Upper lobe of left lung (tissue), 6 donors: ENCODE measurements around the gene MAMSTR. TPM values are rescaled to one million over a fixed set of nuclear protein-coding genes. Genes with fewer than 3 reads are reported as not detected.

Experiments
- ATAC-seq, 2 donors: fragments of 200-7000 bp; cut with Tn5 transposase; one replicate each; pipeline ENCODE4 v1.9.1; 2022; ENCODE audit warnings: mild to moderate bottlenecking in 2 of 2, moderate library complexity in 2 of 2; ENCODE audit not compliant: low FRiP score in 2 of 2
- DNase-seq, 2 donors: peaks; one replicate each; pipeline ENCODE4 v3.0.0-alpha.2; 2019 to 2020
- H3K27ac ChIP-seq, 4 donors: fragments of 200-600 bp; sonication (generic); one replicate each; pipeline ENCODE4 v1.5.1; 2016 to 2019
- H3K27me3 ChIP-seq, 4 donors: fragments of 200-600 bp; sonication (generic); one replicate each; pipeline ENCODE4 v1.5.1; 2017 to 2019
- H3K36me3 ChIP-seq, 4 donors: fragments of 200-600 bp; sonication (generic); one replicate each; pipeline ENCODE4 v1.5.1; 2016 to 2019
- H3K4me1 ChIP-seq, 4 donors: fragments of 200-600 bp; sonication (generic); one replicate each; pipeline ENCODE4 v1.5.1; 2018 to 2019
- H3K4me3 ChIP-seq, 4 donors: fragments of 200-600 bp; sonication (generic); one replicate each; pipeline ENCODE4 v1.5.1; 2017 to 2019; ENCODE audit warnings: mild to moderate bottlenecking in 2 of 4, moderate library complexity in 1 of 4
- H3K9me3 ChIP-seq, 4 donors: fragments of 200-600 bp; sonication (generic); one replicate each; pipeline ENCODE4 v1.5.1; 2018 to 2019
- CTCF ChIP-seq, 6 experiments: fragments of 450-650 bp in 4 of 6; fragments of 200-600 bp in 2 of 6; sonication (generic) in 2 of 6; IDR thresholded peaks; one replicate each; pipeline ENCODE4 v1.5.1; 2016 to 2019; ENCODE audit warnings: antibody characterized with exemption in 6 of 6
- EP300 ChIP-seq, 4 donors: sonication (generic); formaldehyde crosslinking; IDR thresholded peaks; one replicate each; pipeline ENCODE4 v1.5.1; 2017; ENCODE audit warnings: antibody characterized with exemption in 4 of 4, control low read depth in 2 of 4
- POLR2A ChIP-seq, 4 donors: fragments of 450-650 bp; IDR thresholded peaks; one replicate each; pipeline ENCODE4 v1.5.1; 2016 to 2017; ENCODE audit warnings: antibody characterized with exemption in 4 of 4, mild to moderate bottlenecking in 2 of 4
- POLR2AphosphoS5 ChIP-seq, 2 donors: sonication (generic); formaldehyde crosslinking; IDR thresholded peaks; one replicate each; pipeline ENCODE4 v1.5.1; 2017; ENCODE audit warnings: antibody characterized with exemption in 2 of 2
- WGBS, 2 donors: methylation state at CpG; one replicate each; pipeline ENCODE4 v1.1.5; 2017 to 2018; 5-methylcytosine and 5-hydroxymethylcytosine counted together
- total RNA-seq, 6 donors: library from RNA; depleted of rRNA in 4 of 6; stranded (reverse); fragments of >200 nt in 4 of 6; gene quantifications; one replicate each; pipeline versions ENCODE4 v1.1.0 to v1.2.1, GENCODE V29; 2016 to 2021
- donor health status: DM: no; HTN: no; CAD: no; lungs with moderate emphysema.
- donor health status: DM: no; HTN: yes; CAD: no; lungs with severe emphysema.

Gene MAMSTR
- total RNA-seq, 6 donors from 2014 or later = 1.1 to 3.1 (median 1.3) TPM; not detected in 1

DNA sequence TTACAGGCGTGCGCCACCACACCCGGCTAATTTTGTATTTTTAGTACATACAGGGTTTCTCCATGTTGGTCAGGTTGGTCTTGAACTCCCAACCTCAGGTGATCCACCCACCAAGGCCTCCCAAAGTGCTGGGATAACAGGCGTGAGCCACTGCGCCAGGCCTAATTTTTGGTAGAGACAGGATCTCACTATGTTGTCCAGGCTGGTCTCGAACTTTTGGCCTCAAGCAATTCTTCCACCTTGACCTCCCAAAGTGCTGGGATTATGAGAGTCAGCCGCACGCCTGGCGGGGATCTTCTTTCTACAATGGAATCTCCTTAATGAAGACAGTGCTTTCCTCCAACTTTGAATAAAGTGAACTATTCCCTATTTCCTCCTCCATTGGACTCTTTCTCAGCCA is 15.1 kb upstream of the MAMSTR start:
- TF ChIP-seq POLR2A (IDR thresholded peaks at IDR 0.05) (no peak), EP300 (IDR thresholded peaks at IDR 0.05) (no peak), POLR2AphosphoS5 (IDR thresholded peaks at IDR 0.05) (no peak), CTCF (IDR thresholded peaks at IDR 0.05) (no peak)
- Histone ChIP-seq H3K9me3 (no peaks in the 10 kb centered on the region), H3K36me3 (peaks cover 0 to 39% (median 0%) of the 10 kb centered on the region in 4 donors), H3K4me1 (peaks cover 6 to 31% (median 10%) of the 10 kb centered on the region in 4 donors), H3K27ac (no peak overlapping the region), H3K27me3 (peaks cover 0 to 9% (median 0%) of the 10 kb centered on the region in 4 donors), H3K4me3 (peak overlapping the region in 1 of 4 donors; percentile 28)
- ATAC-seq (no peak), DNase-seq (no peak)
- WGBS, 2 donors = 98% methylated on average over 9 of the region's 9 CpGs

DNA sequence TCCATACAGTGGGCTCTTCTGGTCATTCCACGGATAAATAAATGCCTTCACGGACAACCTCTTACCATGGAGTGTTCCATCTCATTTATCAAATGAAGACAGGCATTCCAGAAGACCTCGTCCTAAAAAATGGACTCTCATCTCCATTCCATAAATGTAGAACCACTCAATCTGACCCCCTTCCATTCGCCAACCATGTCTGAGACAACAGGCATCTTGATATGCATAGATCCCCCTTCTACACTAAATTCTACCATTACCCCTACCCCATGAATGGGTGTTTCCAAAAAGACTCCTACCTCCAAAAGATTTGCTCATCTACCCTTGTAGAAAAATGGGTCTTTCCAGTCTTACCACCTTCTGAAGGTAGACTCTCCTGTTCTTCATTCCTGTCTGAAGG is 11.9 kb upstream of the MAMSTR start:
- Histone ChIP-seq H3K27me3 (no peaks in the 10 kb centered on the region), H3K4me3 (no peak overlapping the region), H3K4me1 (peaks cover 4 to 8% (median 7%) of the 10 kb centered on the region in 4 donors), H3K36me3 (peaks cover 0 to 54% (median 3%) of the 10 kb centered on the region in 4 donors), H3K9me3 (no peaks in the 10 kb centered on the region), H3K27ac (no peak overlapping the region)
- TF ChIP-seq CTCF (IDR thresholded peaks at IDR 0.05) = no peak
- ATAC-seq (no peak), DNase-seq (no peak)
- 87 to 89% methylated on average over 4 of the region's 4 CpGs for WGBS, 2 donors

- H3K9me3 ChIP-seq = peaks cover 0 to 5% (median 0%) of the 10 kb centered on the region in 4 donors
- TF ChIP-seq POLR2AphosphoS5 (IDR thresholded peaks at IDR 0.05) = no peak
- TF ChIP-seq CTCF (IDR thresholded peaks at IDR 0.05) = peak in 1 of 6 experiments; percentile 5
- peak overlapping the region in 2 of 4 donors; percentile 31 to 37 for H3K27ac ChIP-seq
- peak overlapping the region in 2 of 4 donors; percentile 10 to 21 for H3K4me3 ChIP-seq
- peaks cover 17 to 29% (median 24%) of the 10 kb centered on the region in 4 donors for H3K4me1 ChIP-seq
- H3K27me3 ChIP-seq = no peaks in the 10 kb centered on the region
- H3K36me3 ChIP-seq = peaks cover 0 to 55% (median 3%) of the 10 kb centered on the region in 4 donors
- WGBS, 2 donors = 70 to 79% methylated on average over 35 to 47 of the region's 77 CpGs
- DNase-seq (peak in 1 of 2 donors; percentile 84), ATAC-seq (peak in 1 of 2 donors; percentile 30)
Observed at GRCh38 chr19:48728911-48729664, 9.6 kb upstream of the MAMSTR start.

DNA sequence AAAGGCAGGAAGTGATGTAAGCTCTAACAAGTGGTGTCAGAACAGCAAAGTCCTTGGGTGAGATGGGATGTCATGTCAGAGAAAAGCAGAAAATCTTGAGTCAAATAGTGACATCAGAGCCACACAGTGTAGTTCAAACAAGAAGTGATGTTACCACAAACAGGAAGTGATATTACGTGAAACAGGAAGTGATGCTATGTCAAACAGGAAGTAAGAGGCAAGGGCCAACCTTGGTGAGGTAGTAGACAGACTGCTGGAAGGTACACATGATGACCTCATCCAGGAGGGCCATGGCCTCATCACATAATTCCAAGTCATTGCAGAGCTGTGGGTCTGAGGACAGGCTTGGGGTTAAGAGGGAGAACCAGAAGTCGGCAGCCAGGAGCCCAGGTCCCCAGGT is 7.0 kb upstream of the MAMSTR start:
- TF ChIP-seq CTCF (IDR thresholded peaks at IDR 0.05) (no peak), POLR2AphosphoS5 (IDR thresholded peaks at IDR 0.05) (peak in 1 of 2 donors; percentile 74), EP300 (IDR thresholded peaks at IDR 0.05) (no peak), POLR2A (IDR thresholded peaks at IDR 0.05) (no peak)
- Histone ChIP-seq H3K27ac (peak overlapping the region; percentile 78 to 91 (median 84)), H3K9me3 (peaks cover 0 to 5% (median 0%) of the 10 kb centered on the region in 4 donors), H3K27me3 (no peaks in the 10 kb centered on the region), H3K36me3 (peaks cover 0 to 45% (median 3%) of the 10 kb centered on the region in 4 donors), H3K4me1 (peaks cover 22 to 51% (median 38%) of the 10 kb centered on the region in 4 donors), H3K4me3 (no peak overlapping the region)
- DNase-seq = no peak
- no peak for ATAC-seq
- 57 to 64% methylated on average over 2 of the region's 2 CpGs for WGBS, 2 donors
